SK-N-SH (cell line): ENCODE data around the gene ARL3.

Experiments
- CTCF ChIP-seq: fragments of 200-600 bp; sonication (generic); IDR thresholded peaks from 2 replicates; pipeline ENCODE4 v1.6.1; 2017; ENCODE audit warnings: antibody characterized with exemption, mild to moderate bottlenecking, moderate library complexity
- FOXM1 ChIP-seq: IDR thresholded peaks from 2 replicates; pipeline ENCODE4 v1.4.0; 2012; ENCODE audit warnings: low read depth, mild to moderate bottlenecking
- NFIC ChIP-seq: IDR thresholded peaks from 2 replicates; pipeline ENCODE4 v1.4.0; 2012; ENCODE audit warnings: borderline replicate concordance
- RAD21 ChIP-seq: IDR thresholded peaks from 2 replicates; pipeline ENCODE4 v1.6.1; 2012; ENCODE audit warnings: mild to moderate bottlenecking, low read length
- REST ChIP-seq: IDR thresholded peaks from 2 replicates; pipeline ENCODE4 v1.6.1; 2012; ENCODE audit warnings: mild to moderate bottlenecking, low read depth, low read length, moderate library complexity

GRCh38 chr10:102641880-102642735, 72.1 kb downstream of the ARL3 start:
- no peak; the same call in 1 of the 2 replicates for TF ChIP-seq REST
- no peak for TF ChIP-seq CTCF
- TF ChIP-seq RAD21, result no peak
- no peak for TF ChIP-seq FOXM1
- TF ChIP-seq NFIC, result no peak
